Stimulated activated CD4-positive, alpha-beta T cell treated with anti-CD3 and anti-CD28 coated beads, TNF-alpha, amount 100 ng/mL, for 4 hours (primary cell): ENCODE data around the gene ENPP7.
"Not testable (repeated sequence)": the region's sequence is repeated elsewhere in the genome, so short reads cannot be mapped to it uniquely, and the experiment has no call there.

Experiments
- DNase-seq, 3 experiments: peaks; one replicate each; pipeline ENCODE4 v3.0.0-alpha.2; 2020; ENCODE audit warnings: low read depth in 3 of 3

Gene ENPP7

DNA sequence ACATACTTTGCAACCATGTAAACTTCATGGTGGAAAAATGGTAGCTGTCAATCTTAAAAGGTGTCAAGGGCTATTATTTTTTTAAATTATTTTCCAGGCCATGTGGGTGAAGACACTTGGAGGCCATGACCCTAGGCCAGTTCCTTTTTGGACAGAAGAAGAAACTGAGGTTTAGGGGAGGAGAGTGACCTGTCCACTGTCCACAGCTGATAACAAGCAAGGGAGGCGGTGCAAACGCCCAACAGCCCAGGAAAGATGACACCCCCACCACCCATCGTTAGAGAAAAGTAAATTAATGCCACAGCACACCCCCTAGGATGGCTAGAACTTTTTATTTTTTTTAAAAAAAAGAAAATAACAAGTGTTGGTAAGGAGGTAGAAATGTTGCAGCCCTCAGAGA is 19.2 kb downstream of the ENPP7 start:
- no peak for DNase-seq

DNA sequence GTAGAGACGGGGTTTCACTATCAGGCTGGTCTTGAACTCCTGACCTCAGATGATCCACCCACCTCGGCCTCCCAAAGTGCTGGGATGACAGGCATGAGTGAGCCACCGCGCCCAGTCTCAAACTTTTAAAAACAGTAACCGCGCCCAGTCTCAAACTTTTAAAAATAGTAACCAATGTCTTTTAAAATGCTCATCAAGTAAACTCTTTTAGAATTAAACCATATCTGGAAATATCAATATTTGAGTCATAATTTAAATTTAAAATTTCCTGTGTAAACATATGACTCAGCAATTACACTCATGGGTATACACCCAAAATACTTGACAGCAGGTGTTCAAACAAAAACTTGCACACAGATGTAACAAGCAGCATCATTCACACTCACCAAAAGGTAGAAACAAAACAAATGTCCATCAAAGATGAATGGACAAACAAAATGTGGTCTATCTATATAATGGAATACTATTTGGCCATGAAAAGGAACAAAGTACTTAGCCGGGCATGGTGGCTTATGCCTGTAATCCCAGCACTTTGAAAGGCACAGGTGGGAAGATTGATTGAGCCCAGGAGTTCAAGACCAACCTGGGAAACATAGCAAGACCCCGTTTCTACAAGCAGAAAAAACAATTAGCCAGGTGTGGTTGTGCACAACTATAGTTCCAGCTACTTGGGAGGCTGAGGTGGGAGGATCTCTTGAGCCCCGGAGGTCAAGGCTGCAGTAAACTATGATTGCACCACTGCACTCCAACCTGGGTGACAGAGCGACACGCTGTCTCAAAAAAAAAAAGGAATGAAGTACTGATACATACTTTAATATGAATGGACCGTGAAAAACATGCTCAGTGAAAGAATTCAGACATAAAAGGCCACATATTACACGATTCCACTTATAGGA is 20.2 kb downstream of the ENPP7 start:
- DNase-seq, result no peak

DNA sequence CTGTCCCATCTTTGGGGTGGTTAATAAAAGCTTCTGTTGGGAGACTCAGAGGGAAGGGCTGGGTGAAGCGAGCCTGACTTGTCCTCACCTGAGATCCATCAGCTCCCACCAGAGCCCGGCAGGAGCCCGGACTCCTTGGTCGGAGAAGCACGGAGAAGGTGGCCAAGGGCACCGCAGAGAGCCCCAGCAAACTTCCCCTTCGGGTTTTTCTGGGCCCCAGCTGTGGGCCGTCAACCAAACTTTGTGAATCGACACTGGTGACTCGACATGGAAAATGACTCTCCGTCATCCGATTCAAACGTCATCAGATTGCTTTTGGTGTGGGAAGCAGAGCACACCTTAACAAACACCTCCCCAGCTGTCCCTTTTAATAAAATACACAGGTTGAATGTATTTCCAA is 21.4 kb downstream of the ENPP7 start:
- DNase-seq, result no peak

DNA sequence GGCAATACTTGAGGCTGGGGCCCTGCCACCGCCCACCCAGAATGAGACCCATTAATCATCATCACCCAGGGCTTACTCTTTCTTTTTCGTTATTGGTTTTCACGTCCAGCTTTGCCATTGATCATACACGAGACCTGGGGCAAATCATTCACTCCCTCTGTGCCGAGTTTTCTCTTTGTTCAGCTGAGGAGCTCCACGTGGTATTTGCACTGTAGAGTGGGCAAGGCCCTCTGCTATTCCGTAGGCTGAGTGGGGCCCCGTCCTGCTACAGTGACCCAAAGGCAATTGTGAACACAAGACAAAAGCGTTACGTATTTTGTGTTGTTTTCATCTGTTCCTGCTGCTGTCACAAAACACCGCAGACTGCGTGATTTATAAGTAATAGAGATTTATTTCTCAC is 23.6 kb downstream of the ENPP7 start:
- no peak for DNase-seq

- DNase-seq, result not testable (repeated sequence)
Measured at GRCh38 chr17:79754903-79755302, 24.2 kb downstream of the ENPP7 start.

- no peak for DNase-seq
Measured at GRCh38 chr17:79755591-79755990, 24.8 kb downstream of the ENPP7 start.

- no peak for DNase-seq
Measured at GRCh38 chr17:79757140-79757745, 26.5 kb downstream of the ENPP7 start.

DNA sequence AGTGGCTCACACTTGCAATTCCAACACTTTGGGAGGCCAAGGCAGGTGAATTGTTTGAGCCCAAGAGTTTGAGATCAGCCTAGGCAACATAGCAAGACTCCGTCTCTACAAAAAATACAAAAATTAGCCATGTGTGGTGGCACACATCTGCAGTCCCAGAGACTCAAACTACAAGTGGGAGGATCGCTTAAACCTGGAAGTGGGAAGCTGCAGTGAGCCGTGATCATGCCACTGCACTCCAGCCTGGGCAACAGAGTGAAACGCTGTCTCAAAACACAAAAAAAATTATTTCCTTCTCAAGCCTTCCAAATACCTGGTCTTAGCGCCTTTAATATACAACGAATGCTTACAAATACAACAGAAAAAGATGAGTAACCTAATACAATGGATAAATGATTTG is 27.5 kb downstream of the ENPP7 start:
- no peak for DNase-seq

GRCh38 chr17:79760197-79760906 is 29.6 kb downstream of the ENPP7 start:
- no peak for DNase-seq

DNA sequence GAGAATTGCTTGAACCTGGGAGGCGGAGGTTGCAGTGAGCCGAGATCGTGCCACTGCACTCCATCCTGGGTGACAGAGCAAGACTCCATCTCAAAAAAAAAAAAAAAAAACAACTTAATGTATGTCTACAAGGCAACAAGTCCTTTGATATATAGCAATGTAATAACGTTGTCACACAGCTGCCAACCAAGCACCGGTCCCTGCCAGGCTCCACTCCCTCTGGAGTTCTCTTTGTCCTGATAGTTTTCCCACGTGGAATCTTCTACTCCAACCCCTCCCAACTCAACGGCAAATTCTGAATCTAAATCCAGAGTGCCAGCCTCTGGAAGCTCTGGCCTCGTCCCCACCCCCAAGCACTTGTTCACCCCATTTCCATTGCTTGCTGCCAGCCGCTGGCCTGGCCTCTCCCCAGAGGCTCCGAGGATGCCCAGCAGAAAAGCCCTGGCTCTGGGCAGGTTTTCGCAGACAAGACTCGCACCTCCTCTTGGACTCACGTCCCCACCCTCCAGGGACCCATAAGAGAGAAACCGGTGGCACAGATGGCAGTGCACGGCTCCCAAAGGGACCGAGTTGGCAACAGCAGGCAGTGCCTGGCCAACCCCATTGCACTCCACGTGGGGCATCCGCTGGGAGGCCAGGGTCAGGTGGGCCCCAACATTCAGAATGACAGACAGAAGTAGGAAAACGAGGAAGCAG is 31.3 kb downstream of the ENPP7 start:
- DNase-seq, result no peak

- DNase-seq, result no peak
Measured at GRCh38 chr17:79765708-79766107, 35.0 kb downstream of the ENPP7 start.

DNA sequence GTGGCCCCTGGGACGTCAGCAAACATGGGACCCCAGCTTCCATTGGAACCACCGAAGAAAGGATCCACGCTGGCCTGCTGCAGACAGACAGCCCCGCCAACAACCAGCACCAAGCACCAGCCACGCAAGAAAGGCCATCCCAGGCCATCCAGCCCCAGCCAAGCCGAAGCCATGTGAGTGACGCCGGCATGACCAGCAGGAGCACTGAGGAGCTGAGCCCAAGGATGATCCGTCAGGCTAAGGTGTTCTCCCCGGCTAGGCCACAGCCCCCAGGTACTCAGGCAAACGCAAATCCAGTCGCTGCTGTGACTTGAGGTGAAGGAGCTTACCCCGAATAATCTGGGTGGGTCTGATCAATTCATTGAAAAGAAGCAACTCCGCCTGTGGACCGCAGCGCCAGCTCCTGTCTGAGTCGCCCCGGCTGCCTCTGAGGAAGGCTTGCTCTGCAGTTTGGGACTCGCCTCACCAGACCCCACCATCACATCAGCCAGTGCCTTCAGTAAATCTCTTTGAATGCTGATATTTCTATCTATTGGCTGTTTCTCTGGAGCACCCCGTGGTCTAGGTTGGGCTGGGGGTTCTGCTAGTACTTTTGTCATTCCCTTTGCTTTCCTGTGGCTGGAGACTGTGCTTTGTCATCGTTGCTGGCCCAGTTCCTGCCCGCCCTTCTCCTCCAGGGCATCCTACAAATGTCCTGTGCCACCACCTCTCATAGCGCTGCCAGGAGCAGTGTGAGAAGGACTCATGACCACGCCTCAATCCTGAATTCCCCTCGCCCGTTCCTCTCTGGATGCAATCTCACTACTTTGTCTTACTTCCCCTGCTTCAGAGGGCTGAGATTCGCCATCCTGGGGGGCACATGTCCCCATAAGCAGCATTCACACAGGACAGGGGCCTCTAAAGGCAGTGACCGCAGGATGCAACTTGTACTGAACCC is 39.1 kb downstream of the ENPP7 start:
- no peak for DNase-seq

GRCh38 chr17:79771276-79771675 is 40.5 kb downstream of the ENPP7 start:
- DNase-seq, result no peak

DNA sequence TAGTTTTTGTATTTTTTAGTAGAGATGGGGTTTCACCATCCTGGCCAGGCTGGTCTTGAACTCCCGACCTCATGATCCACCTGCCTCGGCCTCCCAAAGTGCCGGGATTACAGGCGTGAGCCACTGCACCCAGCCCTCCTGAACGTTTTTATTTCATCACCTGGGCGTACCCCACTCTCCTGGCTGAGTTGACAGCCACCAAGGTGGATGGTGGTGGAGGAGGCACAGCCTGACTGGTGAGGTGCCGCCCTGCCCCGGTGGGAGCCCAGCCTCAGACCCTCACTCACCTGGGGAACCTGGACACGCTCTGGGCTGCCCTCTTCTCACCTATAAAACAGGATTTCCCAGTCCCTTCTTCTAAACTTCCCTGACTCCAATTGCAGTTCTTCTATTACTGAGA is 42.0 kb downstream of the ENPP7 start:
- not testable (repeated sequence) for DNase-seq

DNA sequence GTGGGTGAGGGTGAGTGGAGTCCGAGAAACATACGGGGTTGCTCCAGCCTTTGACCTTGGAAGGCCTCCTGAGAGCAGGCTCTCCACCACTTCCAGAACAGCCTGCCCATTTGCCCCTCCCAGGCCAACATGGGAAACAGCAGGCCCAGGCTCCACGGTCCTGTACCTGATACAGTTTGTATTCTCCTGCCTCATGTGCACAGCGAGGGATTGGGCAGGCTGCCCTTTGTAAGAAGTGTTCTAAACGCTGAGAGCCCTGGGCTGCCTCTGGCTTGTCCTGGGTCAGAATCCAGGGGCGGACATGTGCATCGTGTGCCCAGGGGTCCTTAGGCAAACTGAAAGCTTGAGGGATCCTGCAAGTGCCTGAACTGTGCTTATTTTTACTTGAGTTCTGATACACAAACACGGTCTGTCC is 43.8 kb downstream of the ENPP7 start:
- no peak for DNase-seq

DNA sequence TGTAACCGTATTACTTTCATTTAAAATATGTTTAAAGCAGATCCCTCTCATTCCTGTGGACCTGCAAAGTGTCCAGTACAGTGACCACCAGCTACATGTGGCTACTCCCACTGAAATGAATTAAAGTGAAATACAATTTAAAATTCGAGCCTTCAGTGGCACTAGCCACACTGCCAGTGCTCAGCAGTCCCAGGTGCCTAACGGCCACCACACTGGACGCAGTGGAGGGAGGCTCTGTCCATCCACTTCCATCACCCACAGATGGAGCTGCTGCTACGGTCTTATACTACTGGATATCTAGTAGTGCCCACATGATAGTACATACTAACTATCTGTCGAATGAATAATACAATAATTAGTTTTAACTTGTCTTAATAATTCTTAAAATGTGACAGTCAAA is 44.9 kb downstream of the ENPP7 start:
- DNase-seq, result no peak

DNA sequence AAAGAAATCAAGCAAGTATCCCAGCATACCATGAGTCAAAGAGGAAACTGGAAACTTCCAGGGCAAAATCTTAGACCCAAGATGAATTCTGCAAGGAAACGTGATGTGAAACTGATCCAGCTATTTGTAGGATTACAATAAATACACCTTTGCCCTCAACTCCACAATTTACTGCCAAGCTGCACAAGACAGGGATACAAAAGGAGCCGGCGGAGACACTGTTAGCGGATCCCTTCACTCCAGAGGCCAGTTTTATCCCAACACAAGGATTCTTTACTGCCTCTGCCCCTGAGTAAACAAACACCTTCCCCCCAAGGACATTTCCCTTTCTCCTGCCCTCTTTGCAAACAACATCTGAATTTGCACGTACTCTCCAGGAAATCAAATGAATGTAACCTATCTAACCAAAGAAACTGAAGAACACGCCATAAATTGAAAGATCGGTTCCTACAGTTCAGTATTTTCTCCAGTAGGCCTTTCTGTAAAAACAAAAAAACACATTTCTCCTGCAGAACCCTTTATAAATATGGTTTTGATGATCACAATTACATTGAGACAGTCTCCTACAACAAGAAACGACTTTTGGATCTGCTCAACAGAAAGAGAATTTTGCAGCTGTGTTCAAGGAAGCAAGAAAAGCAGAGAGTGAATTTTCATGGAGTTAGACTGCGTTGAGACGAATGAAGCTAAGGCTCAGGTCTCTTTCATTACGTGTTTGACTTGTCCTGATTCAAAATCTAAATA is 45.8 kb downstream of the ENPP7 start:
- DNase-seq, result no peak

DNA sequence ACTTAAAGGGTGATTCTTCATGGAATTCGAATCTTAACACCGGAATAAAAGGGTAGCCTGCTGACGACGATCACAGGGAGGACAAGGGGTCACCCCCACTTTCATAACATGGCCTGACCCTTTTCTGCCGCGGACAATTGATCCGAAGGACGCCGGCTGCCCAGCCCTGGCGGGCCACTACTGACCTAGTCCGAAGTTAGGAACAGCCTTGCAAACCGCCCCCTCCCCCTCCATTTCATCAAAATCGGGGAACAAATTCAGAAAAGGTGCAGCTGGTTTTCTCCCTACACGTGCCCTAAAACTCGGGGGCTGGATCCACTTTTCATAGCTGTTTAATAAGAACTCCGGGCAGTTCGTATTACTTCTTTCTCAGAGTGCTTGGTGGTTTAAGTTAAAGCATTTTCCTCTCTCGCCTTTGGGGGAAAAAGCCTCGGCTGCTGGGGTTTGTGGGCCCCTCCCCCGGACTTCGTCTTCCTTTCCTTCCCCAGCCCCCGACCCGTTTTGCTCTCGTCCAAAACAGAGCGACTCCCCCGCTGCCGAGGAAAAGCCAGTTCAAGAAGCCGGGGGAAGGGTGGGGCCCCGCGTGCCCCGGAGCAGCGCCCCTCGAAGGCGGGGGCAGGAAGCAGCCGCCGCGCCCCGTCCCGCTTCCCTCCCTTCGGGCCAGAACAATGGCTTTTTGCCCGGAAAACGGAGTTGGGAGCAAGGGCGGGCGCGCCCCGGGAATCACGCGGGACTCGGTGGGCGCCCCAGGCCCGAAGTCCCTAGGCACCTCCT is 46.6 kb downstream of the ENPP7 start:
- DNase-seq, result no peak

- DNase-seq, result peak; percentile 63 to 73 (median 72)
Measured at GRCh38 chr17:79777894-79778503, 47.3 kb downstream of the ENPP7 start, which contains the start of gene CBX2. TSS of gene CBX2 (plus strand) at chr17:79778148. CDS start at chr17:79778236, 88 bp downstream.
